Karpas-422 (cell line): ENCODE results near the gene ZNF771. TPM values are rescaled to one million over a fixed set of nuclear protein-coding genes. Genes with fewer than 3 reads are reported as not detected.

Source experiments
- DNase-seq: peaks from one replicate; pipeline ENCODE4 v3.0.0-alpha.2; 2015
- H2AFZ ChIP-seq: fragments of 200-600 bp; sonication (generic); 2 replicates; pipeline ENCODE4 v1.6.1; 2014; ENCODE audit warnings: antibody characterized with exemption, low read length, mixed read lengths
- H3K27ac ChIP-seq: fragments of 200-600 bp; sonication (generic); 2 replicates; pipeline ENCODE4 v1.5.1; 2014; ENCODE audit warnings: mild to moderate bottlenecking, low read length, moderate library complexity
- H3K27me3 ChIP-seq: fragments of 200-600 bp; sonication (generic); 2 replicates; pipeline ENCODE4 v1.6.1; 2014; ENCODE audit warnings: low read length, mixed read lengths
- H3K36me3 ChIP-seq: fragments of 200-600 bp; sonication (generic); 2 replicates; pipeline ENCODE4 v1.6.1; 2014; ENCODE audit warnings: low read length, mixed read lengths; ENCODE audit not compliant: insufficient read depth
- H3K4me1 ChIP-seq: fragments of 200-600 bp; sonication (generic); 2 replicates; pipeline ENCODE4 v1.6.1; 2014; ENCODE audit warnings: mild to moderate bottlenecking, low read length, mixed read lengths
- H3K4me2 ChIP-seq: fragments of 200-600 bp; sonication (generic); 2 replicates; pipeline ENCODE4 v1.6.1; 2014; ENCODE audit warnings: low read length, low read depth, mild to moderate bottlenecking; ENCODE audit not compliant: poor library complexity, severe bottlenecking
- H3K4me3 ChIP-seq: fragments of 200-600 bp; sonication (generic); 2 replicates; pipeline ENCODE4 v1.5.1; 2014; ENCODE audit warnings: mild to moderate bottlenecking, antibody characterized with exemption, low read length, mixed read lengths
- H3K79me2 ChIP-seq: fragments of 200-600 bp; sonication (generic); 2 replicates; pipeline ENCODE4 v1.6.1; 2014; ENCODE audit warnings: mild to moderate bottlenecking, low read length, mixed read lengths
- H3K9ac ChIP-seq: fragments of 200-600 bp; sonication (generic); 2 replicates; pipeline ENCODE4 v1.6.0; 2014; ENCODE audit warnings: low read length
- H3K9me2 ChIP-seq: fragments of 200-600 bp; sonication (generic), shearing (Covaris generic); replicated peaks from 2 replicates; pipeline ENCODE4 v1.6.0; 2014; ENCODE audit warnings: mild to moderate bottlenecking, low read length, moderate library complexity; ENCODE audit not compliant: insufficient read depth
- H3K9me3 ChIP-seq: fragments of 300-700, 200-600 bp; sonication (generic); 2 replicates; pipeline ENCODE4 v1.6.1; 2014; ENCODE audit warnings: low read length, mixed read lengths
- H4K20me1 ChIP-seq: fragments of 200-600 bp; sonication (generic); 2 replicates; pipeline ENCODE4 v1.6.1; 2014; ENCODE audit warnings: mild to moderate bottlenecking, antibody characterized with exemption, low read length, low read depth; ENCODE audit not compliant: insufficient read depth
- total RNA-seq: library from RNA; depleted of rRNA; stranded (reverse); fragments of >200 nt; shearing (Covaris generic); gene quantifications from 2 replicates; pipeline ENCODE4 v1.2.3, GENCODE V29; 2014; ENCODE audit warnings: low replicate concordance

The ZNF771 gene
- total RNA-seq, 1 experiment from 2014 or later, result 13.1 TPM

GRCh38 chr16:30366511-30366910 is 40.9 kb upstream of the ZNF771 start:
- H3K79me2 ChIP-seq, result peaks cover 74% of the 10 kb centered on the region
- no peak overlapping the region for H3K4me3 ChIP-seq
- H3K4me2 ChIP-seq, result peak overlapping the region; percentile 92
- H3K36me3 ChIP-seq, result peaks cover 21% of the 10 kb centered on the region; the same call in 1 of the 2 replicates
- H3K27ac ChIP-seq, result no peak overlapping the region
- no peaks in the 10 kb centered on the region for H3K9me3 ChIP-seq
- H3K9me2 ChIP-seq, result no peaks in the 10 kb centered on the region
- H3K9ac ChIP-seq, result no peak overlapping the region
- no peak for DNase-seq
- H3K27me3 ChIP-seq, result no peaks in the 10 kb centered on the region
- H2AFZ ChIP-seq, result no peak overlapping the region
- peaks cover 23% of the 10 kb centered on the region for H3K4me1 ChIP-seq
- H4K20me1 ChIP-seq, result peaks cover 24% of the 10 kb centered on the region

GRCh38 chr16:30367349-30368009 is 39.9 kb upstream of the ZNF771 start:
- Histone ChIP-seq H3K36me3 (peaks cover 18% of the 10 kb centered on the region; the same call in 1 of the 2 replicates), H3K27ac (peak overlapping the region; percentile 71; the same call in 1 of the 2 replicates), H3K27me3 (no peaks in the 10 kb centered on the region), H3K79me2 (peaks cover 69% of the 10 kb centered on the region), H2AFZ (no peak overlapping the region), H3K9ac (peak overlapping the region; percentile 98), H3K4me1 (peaks cover 33% of the 10 kb centered on the region), H3K4me2 (peak overlapping the region; percentile 92), H3K4me3 (peak overlapping the region; percentile 85), H3K9me2 (no peaks in the 10 kb centered on the region), H4K20me1 (peaks cover 24% of the 10 kb centered on the region), H3K9me3 (no peaks in the 10 kb centered on the region)
- no peak for DNase-seq

DNA sequence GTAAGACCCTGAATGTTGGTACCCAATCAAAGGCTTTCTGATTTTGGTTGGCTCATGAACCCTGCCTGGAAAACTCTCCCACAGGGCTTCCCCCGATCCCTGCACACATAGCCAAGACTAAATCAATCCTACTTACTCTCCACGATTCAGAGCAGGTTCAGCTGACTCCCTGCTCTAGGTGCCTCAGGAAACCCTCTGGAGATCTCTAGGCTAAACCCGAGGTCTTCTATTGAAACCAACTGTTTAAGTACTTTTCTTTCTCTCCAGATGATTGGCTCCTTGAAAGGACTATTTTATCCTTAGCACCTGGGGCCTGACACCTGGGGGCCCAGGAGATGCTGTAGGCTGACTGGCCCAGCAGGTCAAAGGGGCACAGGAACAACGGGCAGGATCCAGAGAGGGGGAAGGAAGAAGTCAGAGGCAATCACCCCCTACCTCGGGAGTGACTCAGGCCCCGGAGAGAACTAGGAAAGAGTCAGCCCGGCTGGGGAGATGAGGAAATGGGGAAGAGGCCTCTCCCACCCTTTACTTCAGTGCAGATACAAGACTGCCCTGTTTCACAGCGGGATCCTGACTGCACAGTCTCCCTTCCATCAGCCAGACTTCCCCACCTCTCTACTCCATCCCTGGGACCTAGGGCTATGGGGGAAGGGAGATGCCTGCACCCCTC is 39.1 kb upstream of the ZNF771 start:
- Histone ChIP-seq H3K79me2 (peaks cover 61% of the 10 kb centered on the region), H3K4me2 (peak overlapping the region; percentile 92), H3K9me2 (no peaks in the 10 kb centered on the region), H3K9ac (peak overlapping the region; percentile 98), H2AFZ (no peak overlapping the region), H3K27ac (peak overlapping the region; percentile 71), H3K36me3 (peaks cover 14% of the 10 kb centered on the region; the same call in 1 of the 2 replicates), H3K27me3 (no peaks in the 10 kb centered on the region), H3K4me1 (peaks cover 38% of the 10 kb centered on the region), H3K9me3 (no peaks in the 10 kb centered on the region), H3K4me3 (peak overlapping the region; percentile 85), H4K20me1 (peaks cover 24% of the 10 kb centered on the region)
- DNase-seq, result no peak

DNA sequence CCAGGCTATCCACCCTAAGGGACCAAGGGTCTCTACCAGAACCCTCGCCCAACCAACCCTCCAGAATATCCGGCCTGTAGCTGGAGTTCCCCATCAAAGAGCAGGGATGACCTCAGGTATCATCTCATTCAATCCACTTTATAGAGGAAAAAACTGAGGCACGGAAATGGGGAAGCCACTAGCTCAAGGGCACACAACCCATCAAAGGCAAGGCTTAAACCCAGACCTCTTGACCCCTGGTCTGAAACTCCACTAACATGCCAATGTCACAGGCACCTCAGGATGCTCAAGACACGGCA is 38.7 kb upstream of the ZNF771 start:
- Histone ChIP-seq H3K27me3 (no peaks in the 10 kb centered on the region), H3K4me3 (peak overlapping the region; percentile 85), H3K9ac (peak overlapping the region; percentile 98), H3K27ac (peak overlapping the region; percentile 71), H4K20me1 (peaks cover 24% of the 10 kb centered on the region), H3K9me2 (no peaks in the 10 kb centered on the region), H2AFZ (no peak overlapping the region), H3K36me3 (peaks cover 12% of the 10 kb centered on the region; the same call in 1 of the 2 replicates), H3K4me1 (peaks cover 38% of the 10 kb centered on the region), H3K9me3 (no peaks in the 10 kb centered on the region), H3K79me2 (peaks cover 56% of the 10 kb centered on the region), H3K4me2 (peak overlapping the region; percentile 92)
- no peak for DNase-seq

DNA sequence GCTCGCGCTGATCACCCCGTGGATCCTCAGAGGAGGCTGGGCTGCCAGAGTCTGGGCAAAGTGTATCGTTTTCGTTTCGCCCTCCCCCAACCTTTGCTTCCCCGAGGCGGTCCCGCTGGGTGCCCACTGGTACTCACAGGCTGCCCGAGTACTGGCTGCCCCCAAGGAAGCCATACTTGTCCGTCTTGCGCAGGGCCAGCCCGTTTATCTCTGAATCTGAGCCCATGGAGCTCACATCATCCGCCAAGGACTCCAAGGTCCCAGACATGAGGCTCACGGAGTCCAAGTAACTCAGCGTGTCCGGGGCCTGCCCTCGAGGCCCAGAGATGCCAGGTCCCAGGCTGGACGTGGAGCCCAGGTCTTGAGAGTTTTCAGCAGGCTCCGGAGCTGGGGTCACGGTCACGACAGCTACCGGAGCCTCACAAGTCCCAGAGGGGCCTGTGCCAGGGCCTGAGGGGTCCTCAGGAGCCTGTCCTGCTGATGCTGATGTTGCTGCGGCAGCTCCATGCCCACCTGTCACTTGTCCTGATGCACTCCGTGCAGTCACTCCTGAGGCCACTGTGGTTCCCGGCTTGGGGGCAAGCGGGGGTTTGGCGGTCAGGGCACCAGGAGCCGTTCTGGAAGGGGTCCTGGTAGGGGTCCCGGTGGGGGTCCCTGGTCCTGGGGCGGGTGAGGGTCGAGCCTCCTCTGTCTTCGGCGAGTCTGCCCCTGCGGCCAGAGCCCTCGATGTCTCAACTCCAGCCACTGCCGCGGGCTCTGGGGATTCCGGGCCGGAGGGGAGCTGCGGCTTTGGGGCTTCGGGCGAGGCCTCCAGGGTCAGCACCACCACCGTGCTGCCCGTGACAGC is 38.1 kb upstream of the ZNF771 start:
- Histone ChIP-seq H3K27ac (peak overlapping the region; percentile 71), H2AFZ (no peak overlapping the region), H3K36me3 (peaks cover 11% of the 10 kb centered on the region; the same call in 1 of the 2 replicates), H3K79me2 (peaks cover 55% of the 10 kb centered on the region), H3K4me3 (peak overlapping the region; percentile 85), H3K9me3 (no peaks in the 10 kb centered on the region), H3K9ac (peak overlapping the region; percentile 98), H4K20me1 (peaks cover 24% of the 10 kb centered on the region), H3K4me2 (peak overlapping the region; percentile 92), H3K9me2 (no peaks in the 10 kb centered on the region), H3K4me1 (peaks cover 38% of the 10 kb centered on the region), H3K27me3 (no peaks in the 10 kb centered on the region)
- DNase-seq, result peak; percentile 61

DNA sequence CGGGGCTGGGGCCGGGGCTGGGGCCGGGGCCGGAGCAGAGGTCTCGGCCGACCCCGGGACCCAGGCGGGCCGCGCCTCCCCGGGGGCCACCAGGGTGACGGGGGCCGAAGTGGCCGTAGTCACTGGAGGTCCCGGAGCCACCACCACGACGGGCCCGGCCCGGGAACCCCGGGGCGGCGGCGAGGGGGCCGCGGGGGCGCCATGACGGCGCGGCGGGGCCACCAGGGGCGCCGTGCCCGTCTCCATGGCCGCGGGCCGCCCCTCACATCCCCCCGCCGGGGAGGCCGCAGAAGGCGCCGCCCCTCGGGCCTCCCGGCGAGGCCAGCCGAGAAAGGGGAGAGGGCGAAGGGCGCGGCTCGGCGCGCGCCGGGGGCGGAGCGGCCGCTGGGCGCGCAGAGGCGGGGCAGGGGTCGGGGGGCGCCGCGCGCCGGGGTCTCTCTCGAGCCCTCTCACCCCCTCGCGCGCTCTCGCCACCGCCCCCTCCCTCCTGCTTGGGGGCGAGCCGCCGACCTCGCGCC is 37.4 kb upstream of the ZNF771 start:
- Histone ChIP-seq H3K9ac (peak overlapping the region; percentile 98), H4K20me1 (peaks cover 24% of the 10 kb centered on the region), H3K27me3 (no peaks in the 10 kb centered on the region), H2AFZ (no peak overlapping the region), H3K4me1 (peaks cover 38% of the 10 kb centered on the region), H3K9me3 (no peaks in the 10 kb centered on the region), H3K4me2 (peak overlapping the region; percentile 92), H3K27ac (peak overlapping the region; percentile 71), H3K79me2 (peaks cover 48% of the 10 kb centered on the region), H3K4me3 (peak overlapping the region; percentile 85), H3K36me3 (peaks cover 5% of the 10 kb centered on the region; the same call in 1 of the 2 replicates), H3K9me2 (no peaks in the 10 kb centered on the region)
- no peak for DNase-seq

DNA sequence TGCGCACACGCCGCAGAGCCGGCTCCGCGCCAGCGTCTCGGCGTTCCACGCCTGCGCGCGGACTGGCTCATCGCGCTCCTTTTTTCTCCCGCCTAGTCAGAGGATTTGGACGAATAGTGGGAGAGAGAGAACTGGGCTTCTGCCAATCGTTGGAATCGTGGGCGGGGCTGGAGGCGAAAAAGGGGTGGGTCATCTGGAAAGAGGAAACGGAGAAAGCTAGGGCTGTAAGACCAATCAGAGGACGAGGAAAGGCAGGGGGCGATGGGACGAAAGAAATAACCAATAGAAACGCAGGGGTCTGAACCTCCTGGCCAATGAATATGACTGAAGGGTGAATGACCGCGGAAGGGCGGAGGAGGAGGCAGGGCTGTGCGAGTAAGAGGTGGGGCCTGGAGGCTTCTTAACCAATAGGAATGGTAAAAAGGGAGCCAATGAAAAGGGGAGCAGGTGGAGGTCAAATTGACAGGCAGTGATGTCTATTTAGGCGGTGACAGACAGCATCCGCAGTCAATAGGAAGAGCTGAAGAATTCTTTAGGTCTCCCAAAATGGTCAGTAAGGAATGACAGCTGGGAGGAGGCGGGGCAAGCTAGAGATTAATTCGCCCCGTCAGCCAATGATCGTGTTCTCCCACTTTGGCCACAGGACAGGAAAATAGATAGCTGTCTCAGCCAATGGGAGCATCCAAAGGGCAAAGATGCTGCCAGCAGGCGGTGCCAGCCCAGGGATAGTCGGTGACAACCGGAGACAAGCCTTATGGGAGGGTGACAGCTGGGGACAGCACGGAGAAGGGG is 36.8 kb upstream of the ZNF771 start, which contains the start of gene TBC1D10B:
TSS of gene TBC1D10B (minus strand) at position 39 of the 792 bp plus-strand sequence. CDS start 311 bp downstream, outside the sequence.
- Histone ChIP-seq H3K4me3 (peak within 1 kb of the TSS; percentile 85), H2AFZ (no peak within 1 kb of the TSS), H3K4me1 (peaks cover 38% of the 10 kb centered on the region)

More for the DNA sequence above, 36.8 kb upstream of the ZNF771 start, which contains the start of gene TBC1D10B:
- H3K9me3 ChIP-seq, result no peaks in the 10 kb centered on the region
- H3K36me3 ChIP-seq, result peaks cover under 1% of the 10 kb centered on the region; the same call in 1 of the 2 replicates
- peaks cover 24% of the 10 kb centered on the region for H4K20me1 ChIP-seq
- H3K27ac ChIP-seq, result peak within 1 kb of the TSS; percentile 84
- H3K9ac ChIP-seq, result peak within 1 kb of the TSS; percentile 98
- H3K4me2 ChIP-seq, result peak within 1 kb of the TSS; percentile 92
- H3K27me3 ChIP-seq, result no peaks in the 10 kb centered on the region
- peaks cover 41% of the 10 kb centered on the region for H3K79me2 ChIP-seq
- H3K9me2 ChIP-seq, result no peaks in the 10 kb centered on the region
- DNase-seq, result peak; percentile 100
